LNCaP clone FGC (cell line): ENCODE data around the gene SWT1.

Experiments
- DNase-seq: peaks from one replicate; pipeline ENCODE4 v3.0.0-alpha.2; 2011; ENCODE audit warnings: low read depth
- H3K4me3 ChIP-seq: 2 replicates; pipeline ENCODE4 v1.5.1; 2011; ENCODE audit warnings: mild to moderate bottlenecking, low read depth, low read length, control low read depth
- TF ChIP-seq, protein P1 (sequence below): IDR thresholded peaks from 2 replicates; pipeline ENCODE4 v1.5.1; 2012; ENCODE audit warnings: mild to moderate bottlenecking; ENCODE audit not compliant: control insufficient read depth, insufficient read depth; ENCODE audit errors: extremely low read depth

Gene SWT1

DNA sequence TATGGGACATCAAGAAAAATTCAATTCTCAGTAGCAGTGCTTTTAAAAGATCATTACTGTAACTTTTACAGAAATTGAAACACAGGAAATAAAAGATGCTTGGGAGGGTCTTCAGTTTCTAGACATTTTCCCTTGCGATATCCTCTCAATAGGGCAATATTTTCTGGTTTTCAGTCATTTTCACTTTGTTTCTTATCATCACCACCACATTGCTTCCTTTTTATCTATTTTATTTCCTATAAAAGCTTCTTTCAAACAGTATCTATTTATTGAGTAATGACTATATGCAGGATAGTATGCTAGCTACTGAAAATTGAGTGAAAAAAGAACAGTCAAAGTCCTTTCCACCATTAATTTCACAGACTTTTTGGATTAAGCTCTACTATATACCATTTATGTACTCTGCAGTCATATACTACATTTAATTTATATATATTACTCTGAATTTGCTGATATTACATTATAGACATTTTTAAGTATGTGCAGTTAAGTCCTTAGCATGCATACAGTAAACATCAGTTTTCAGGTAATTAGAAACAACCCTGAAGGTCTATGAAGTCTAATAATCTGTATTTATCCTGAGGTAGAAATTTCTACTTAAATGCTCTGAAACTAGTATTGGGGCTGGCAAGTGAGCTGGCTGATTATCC is 18.9 kb upstream of the SWT1 start:
- no peak overlapping the region for H3K4me3 ChIP-seq
- no peak for DNase-seq
- TF ChIP-seq, protein P1, sequence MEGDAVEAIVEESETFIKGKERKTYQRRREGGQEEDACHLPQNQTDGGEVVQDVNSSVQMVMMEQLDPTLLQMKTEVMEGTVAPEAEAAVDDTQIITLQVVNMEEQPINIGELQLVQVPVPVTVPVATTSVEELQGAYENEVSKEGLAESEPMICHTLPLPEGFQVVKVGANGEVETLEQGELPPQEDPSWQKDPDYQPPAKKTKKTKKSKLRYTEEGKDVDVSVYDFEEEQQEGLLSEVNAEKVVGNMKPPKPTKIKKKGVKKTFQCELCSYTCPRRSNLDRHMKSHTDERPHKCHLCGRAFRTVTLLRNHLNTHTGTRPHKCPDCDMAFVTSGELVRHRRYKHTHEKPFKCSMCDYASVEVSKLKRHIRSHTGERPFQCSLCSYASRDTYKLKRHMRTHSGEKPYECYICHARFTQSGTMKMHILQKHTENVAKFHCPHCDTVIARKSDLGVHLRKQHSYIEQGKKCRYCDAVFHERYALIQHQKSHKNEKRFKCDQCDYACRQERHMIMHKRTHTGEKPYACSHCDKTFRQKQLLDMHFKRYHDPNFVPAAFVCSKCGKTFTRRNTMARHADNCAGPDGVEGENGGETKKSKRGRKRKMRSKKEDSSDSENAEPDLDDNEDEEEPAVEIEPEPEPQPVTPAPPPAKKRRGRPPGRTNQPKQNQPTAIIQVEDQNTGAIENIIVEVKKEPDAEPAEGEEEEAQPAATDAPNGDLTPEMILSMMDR, result no peak

DNA sequence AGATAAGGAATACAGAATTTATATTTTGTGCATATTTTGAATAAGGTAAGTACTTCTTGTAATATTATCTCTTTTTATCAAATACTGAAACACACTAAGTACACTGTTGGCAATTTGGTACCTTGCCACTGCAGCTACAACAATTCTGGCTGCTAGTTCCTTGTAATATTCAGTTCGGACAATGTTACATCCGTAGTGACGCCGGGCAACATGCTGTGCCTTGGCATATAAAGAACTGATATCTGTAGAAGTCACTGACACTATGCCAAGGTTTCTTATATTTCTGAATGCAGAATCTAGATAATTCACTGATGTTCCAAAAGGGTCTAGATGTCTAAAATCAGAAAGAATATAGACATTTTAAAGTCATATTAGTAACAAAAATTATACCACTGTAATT is 17.7 kb upstream of the SWT1 start:
- no peak overlapping the region for H3K4me3 ChIP-seq
- DNase-seq, result peak; percentile 83
- TF ChIP-seq, protein P1, result no peak

DNA sequence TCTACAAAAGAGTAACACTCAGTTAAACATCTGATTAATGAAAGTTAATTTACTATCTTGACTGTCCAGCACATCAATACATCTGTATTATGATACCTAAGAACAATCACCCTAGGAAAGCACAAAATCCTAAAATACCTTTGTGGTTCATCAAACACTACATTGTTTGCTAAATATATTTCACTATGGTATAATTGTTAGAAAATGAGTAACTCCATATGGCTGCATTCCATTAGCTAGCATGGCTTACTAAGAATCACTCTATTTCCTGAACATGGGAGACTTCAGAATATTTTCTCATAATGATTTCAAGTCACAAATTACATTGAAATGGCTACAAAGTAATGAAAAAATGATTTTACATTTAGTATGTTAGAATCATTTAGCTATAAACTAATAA is 12.7 kb upstream of the SWT1 start:
- no peak overlapping the region for H3K4me3 ChIP-seq
- no peak for DNase-seq
- TF ChIP-seq, protein P1, result no peak

DNA sequence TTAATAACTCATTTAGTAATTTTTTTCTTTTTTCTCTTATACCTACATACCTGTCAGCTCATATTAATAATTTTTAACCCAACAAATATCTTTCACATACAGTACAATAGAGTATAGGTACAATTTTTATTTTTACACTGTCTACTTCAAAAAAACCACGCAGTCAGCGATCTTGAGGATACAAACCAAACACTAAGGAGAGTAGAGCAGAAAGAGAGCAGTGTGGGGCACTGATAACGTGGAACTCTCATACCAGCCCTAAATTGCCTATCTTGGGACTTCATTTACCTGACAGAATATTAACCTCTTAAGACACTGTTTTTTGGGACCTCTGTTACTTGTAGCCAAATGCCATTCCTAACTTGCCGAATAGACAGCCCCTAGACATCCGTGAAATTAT is 5.8 kb upstream of the SWT1 start:
- TF ChIP-seq, protein P1, result no peak
- DNase-seq, result no peak
- no peak overlapping the region for H3K4me3 ChIP-seq

DNA sequence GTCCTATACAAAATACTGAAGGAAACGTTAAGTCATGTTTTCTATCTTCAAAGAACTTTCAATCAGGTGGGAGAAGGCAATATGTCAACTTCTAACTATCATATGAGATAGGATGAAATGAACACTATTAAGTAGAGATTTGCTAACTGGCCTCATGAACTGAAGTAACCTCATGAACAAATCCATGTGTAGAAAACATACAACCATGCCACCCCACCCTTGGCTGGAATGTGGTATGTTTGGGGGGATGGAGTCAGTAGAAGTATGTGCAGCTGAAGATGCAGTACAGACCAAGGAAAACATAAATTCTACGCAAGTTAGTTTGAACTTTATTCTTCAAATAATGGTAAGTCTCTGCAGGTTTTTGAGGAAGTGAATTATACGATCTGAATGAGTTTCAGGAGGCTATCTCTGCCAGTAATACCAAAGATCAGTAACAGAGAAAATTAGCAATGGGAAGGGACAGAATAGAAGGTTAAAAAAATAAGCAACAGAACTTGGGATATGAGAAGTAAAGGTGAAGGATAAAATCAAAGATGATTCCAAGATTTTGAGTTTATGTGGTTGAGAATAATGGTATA is 4.7 kb upstream of the SWT1 start:
- DNase-seq, result no peak
- H3K4me3 ChIP-seq, result no peak overlapping the region
- TF ChIP-seq, protein P1, result no peak

DNA sequence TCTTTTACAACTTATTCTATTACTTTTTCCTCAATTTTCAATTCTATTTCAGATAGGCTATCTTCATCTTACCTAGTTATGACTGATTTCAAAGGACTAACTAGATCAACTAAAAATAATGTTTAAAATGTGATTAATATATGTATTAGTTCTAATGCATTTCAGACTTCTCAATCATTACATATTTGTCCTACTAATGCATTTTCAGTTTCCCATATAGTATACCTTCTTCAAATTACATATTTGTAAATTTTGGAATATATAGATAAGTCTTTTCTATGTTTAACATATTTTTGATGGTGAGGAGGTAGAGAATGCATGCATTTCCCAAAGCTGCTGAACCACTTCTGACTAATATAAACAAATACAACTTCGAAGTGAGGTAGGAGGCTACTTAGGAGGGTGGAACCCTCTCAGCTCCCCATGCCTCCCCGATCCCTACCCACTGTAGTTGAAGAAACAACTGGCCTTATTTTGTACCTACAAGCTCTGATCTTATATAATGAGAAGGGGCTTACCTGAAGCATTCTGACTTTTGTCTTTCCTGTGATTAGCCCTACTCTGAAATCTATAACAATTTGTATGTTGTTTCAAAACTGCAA is 2.0 kb upstream of the SWT1 start:
- no peak for DNase-seq
- TF ChIP-seq, protein P1, result no peak
- H3K4me3 ChIP-seq, result no peak overlapping the region
